NK-92 treated with Interleukin-12 subunit alpha and Interleukin-12 subunit beta, amount 100 ng/mL, for 24 hours (cell line): ENCODE measurements around the gene KXD1.
"Not testable (repeated sequence)": the region's sequence is repeated elsewhere in the genome, so short reads cannot be mapped to it uniquely, and the experiment has no call there.

Experiments
- DNase-seq: peaks from one replicate; lab custom pipeline; 2025; lab: John Stamatoyannopoulos, UW

The KXD1 gene

GRCh38 chr19:18536475-18536874, 21.2 kb upstream of the KXD1 start:
- DNase-seq, result no peak

DNA sequence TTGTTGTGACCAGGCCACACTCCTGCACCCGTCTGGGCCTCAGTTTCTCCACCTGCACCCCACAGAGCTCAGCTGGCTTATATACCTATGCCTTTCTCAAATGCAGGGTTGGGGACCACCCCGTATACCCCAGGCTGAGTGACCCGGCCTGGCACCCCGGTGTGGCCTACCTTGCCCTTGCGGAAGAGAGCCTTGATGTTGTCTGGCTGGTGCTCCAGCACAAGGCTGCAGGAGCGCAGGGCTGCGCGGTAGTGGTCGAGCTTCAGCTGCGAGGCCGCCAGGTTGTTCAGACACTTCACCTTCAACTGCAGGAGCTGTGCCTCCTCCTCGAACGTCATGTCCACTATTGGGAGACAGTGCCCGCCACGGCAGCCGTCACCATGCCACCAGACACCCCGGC, 20.2 kb upstream of the KXD1 start:
- no peak for DNase-seq

DNA sequence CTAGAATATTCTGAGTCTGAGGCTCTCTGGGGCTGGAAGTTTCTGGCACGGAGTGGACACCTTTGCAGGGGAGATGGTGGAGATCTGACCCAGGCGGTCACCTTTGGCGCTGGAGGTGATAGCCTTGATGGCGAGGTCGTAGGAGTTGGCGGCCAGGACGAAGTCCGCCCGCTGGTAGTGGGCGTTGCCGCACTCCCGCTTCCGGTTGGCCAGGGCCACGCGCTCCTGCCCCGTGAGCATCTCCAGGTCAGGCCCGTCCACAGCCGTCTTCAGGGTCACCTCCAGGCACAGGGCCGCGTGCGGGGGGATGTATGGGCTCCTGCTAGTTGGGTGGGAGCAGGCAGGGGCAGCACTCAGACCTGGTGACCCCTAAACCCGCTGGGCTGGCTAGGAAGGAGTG, 19.6 kb upstream of the KXD1 start:
- DNase-seq, result no peak

GRCh38 chr19:18539372-18539771, 18.3 kb upstream of the KXD1 start:
- no peak for DNase-seq

DNA sequence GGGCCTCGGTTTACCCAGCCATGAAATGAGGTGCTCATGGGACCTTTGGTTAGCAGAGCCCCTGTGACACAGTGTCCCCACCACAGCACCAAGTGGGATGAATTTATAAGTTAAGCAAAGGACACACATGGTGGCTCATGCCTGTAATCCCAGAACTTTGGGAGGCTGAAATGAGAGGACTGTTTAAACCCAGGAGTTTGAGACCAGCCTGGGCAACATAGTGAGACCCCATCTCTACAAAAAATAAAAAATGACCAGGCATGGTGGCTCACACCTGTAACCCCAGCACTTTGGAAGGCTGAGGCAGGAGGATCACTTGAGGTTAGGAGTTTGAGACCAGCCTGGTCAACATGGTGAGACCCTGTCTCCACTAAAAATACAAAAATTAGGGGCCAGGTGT, 17.5 kb upstream of the KXD1 start:
- DNase-seq, result not testable (repeated sequence)

DNA sequence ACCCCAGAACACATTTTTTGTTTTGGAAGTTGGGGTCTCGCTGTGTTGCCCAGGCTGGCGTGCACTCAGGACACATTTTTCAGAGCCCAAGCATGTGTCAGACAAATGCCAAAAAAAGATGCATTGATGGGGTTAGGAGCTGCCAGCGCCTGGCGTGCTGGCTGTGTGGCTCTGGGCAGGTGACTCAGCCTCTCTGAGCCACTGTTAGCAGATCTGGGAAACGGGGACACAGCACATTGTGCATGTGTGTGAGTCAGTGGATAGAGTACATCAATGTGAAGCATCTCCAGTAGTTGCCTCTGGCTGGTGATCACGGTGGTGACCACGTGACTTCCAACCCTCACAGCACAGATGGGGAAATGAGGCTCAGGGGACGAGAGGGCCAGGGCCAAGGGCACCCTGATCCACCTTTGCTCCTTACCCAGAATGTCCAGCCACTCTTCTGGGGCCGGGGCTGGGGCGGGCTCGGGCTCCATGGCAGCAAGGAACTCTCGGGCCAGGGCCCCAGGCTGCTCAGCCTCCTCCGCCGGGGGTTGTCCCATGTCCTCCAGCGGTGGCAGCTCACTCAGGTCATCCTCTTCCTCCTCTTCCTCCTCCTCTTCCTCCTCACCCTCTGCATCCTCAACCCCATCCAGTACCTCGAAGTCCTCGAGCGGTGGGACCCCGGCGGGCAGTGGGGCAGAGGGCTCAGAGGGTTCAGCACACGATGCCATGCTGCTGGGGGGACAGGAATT, 16.2 kb upstream of the KXD1 start:
- no peak for DNase-seq

DNA sequence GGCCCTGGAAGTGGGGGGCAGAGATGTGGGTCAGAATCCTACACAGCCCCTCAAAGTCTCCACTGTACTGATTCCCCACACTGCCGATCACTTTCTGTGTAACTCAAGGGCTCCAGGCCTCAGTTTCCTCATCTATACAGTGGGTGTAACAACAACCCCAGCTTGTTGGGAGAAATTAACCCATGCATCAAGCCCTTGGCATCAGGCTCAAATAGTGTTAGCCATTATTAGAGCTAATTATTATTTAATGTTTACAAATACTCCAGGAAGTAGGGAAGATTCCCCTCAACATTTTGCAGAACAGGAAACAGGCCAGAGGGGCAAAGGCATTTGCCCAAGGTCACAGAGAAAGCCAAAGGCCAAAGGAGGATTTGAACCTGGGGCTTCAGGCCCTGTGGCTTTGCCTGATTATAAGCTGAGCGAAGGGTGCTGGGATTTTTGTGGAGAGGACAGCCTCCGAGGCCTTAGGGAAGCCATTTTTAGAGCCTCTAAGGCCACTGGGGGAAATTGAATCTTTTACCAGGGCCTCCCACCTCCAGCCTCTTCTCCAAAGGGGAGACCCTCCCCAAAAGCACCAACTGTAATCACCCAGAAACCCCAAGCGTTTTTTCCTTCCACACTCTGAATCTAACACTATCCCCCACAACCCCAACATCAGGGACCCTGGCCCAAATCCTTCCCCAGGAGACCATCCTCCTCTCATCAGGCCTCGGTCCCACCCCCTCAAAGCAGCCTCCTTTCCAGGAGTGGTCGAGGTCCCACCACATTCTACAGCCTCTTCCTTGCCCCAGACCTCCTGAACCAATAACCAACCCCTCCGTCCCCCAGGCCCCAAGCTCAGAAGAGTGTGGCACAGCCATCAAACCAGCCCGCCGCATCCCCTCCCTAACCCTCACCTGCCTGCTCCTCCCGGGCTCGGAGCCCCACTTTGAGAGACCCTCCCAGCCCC, 15.4 kb upstream of the KXD1 start:
- no peak for DNase-seq

- peak; percentile 86 for DNase-seq
Measured at GRCh38 chr19:18542941-18543813, 14.5 kb upstream of the KXD1 start, which contains the start of gene FKBP8. Gene FKBP8, minus strand, starts transcription at chr19:18543573. Its CDS starts 1,603 bp downstream, at chr19:18541970.

GRCh38 chr19:18543814-18544475, 13.7 kb upstream of the KXD1 start:
- DNase-seq, result peak; percentile 37

DNA sequence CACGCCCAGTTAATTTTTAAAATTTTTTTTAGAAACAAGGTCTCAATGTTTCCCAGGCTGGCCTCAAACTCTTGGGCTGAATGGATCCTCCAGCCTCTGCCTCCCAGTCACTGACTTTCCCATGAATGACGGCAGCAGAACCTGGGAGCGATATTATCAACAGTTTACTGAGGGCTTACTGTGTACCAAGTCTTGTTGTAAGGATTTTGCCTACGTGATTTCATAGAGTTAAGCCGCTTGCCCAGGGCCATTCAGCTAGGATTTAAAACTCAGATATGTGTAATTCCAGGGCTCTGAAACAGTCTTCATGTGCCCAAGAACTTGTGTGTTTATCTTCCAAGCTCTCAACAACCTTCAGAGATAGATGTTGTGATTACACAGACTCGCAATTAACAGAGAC, 6.0 kb upstream of the KXD1 start:
- DNase-seq, result no peak

GRCh38 chr19:18558202-18558555, 509 bp downstream of the KXD1 start:
- no peak for DNase-seq

DNA sequence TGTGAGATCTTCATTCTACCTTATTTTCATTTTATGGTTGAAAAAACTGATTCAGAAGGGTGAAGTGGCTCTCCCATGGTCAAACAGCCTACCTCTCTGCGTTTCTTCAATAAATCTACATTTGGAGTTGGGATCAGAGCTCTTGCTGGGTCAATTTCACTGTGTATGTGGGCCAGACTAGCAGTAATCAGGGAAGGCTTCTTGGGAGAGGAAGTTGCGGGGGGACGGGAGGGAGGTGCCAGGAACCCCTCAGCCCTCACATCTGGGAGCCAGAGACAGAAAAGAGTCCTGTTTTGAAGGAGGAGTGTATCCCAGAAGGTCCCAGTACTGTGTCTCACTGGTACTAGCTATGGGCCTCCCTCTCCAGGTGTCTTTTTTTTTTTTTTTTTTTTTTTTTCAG, 934 bp downstream of the KXD1 start:
- DNase-seq, result no peak

DNA sequence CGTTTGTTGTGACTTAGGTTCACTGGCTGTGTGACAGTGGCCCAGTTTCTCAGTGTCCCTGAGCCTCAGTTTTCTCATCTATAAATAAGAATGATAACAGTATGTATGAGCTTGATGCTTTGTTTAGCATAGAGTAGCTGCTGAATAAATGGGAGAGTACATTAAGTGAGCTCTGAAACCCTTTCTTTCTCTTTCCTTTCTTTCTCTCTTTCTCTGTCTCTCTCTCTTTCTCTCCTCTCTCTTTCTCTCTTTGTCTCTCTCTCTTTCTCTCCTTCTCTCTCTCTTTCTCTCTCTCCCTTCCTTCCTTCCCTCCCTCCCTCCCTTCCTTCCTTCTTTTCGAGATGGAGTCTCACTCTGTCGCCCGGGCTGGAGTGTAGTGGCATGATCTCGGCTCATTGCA, 2.0 kb downstream of the KXD1 start:
- no peak for DNase-seq

- no peak for DNase-seq
Measured at GRCh38 chr19:18562086-18562485, 4.4 kb downstream of the KXD1 start.

- DNase-seq, result no peak
Measured at GRCh38 chr19:18566953-18567352, 9.3 kb downstream of the KXD1 start.

- DNase-seq, result no peak
Measured at GRCh38 chr19:18568367-18568766, 10.7 kb downstream of the KXD1 start.

DNA sequence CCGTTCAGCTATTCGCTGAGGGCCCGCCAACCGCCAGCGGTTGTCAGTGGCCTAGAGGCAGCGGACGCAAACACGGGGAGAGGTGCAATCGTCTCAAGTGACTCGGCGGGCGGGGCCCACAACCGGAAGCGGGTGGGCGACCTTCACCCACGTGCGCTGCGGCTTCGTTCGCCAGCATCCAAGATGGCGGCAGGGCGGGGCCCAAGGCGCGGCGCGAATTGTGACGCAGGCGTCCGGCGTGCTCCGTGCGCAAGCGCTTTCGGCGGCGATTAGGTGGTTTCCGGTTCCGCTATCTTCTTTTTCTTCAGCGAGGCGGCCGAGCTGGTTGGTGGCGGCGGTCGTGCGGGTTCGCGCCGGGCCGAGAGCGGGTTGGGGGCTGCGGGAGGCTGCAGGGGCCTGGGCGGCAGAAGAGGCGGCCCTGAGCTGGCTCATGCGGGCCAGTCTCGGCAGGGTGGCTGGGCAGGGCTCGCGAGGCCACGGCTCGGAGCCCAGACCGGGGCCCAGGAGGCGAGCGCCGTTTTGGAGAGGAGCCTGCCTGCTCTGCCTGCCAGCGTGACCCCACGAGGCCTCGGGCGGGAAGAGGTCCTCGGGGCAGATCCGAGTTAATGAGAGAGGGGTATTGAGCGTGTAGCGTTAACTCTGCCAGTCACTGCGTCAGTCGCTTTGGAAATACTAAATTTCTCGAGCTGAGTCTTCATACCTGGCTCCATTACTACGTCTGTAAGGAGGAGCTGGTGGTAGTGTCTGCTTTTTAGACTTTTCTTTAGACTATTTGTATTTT, 14.1 kb downstream of the KXD1 start, which contains the start of gene UBA52:
UBA52 (plus strand) TSS at position 294 of the 781 bp plus-strand sequence. CDS start 1,444 bp downstream, outside the sequence.
- peak; percentile 98 for DNase-seq

DNA sequence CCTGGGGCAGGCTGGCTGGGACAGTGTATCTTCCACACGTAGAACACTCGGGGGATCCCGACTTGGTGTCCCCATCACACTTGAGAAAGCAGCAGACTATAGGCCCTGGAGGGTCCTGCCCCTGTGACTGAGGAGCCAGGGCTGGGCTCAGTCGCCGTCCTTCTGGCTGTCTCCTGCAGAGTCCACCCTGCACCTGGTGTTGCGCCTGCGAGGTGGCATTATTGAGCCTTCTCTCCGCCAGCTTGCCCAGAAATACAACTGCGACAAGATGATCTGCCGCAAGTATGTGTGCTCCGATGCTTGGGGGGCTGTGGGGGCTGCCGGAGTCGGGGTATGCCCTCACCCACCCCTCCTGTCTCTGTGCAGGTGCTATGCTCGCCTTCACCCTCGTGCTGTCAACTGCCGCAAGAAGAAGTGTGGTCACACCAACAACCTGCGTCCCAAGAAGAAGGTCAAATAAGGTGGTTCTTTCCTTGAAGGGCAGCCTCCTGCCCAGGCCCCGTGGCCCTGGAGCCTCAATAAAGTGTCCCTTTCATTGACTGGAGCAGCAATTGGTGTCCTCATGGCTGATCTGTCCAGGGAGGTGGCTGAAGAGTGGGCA, 17.1 kb downstream of the KXD1 start:
- DNase-seq, result no peak

GRCh38 chr19:18576383-18576782, 18.7 kb downstream of the KXD1 start:
- no peak for DNase-seq

DNA sequence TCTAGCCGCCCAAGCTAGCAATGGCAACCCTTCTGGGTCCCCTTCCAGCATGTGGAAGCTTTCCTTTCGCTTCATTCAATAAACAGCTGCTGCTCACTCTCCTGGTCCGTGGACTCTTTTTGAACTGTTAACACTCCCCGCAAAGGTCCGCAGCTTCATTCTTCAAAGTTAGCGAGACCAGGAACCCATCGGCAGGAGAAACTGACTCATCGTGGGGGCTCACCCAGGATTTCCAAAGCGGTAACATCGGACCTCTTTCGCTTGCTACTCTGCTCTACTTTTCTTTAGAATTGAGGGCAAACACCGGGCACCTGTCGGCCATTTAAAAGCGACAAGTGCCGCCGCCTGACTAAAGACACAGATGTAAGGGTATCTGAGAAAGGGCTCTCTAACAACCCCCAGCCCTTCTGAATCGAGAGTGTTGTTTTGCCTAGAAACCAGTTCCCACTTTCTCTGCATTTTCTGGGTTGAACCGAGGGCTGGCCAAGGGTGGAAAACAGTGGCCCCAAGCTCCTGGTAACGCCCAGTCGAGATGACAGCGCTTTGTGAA, 19.8 kb downstream of the KXD1 start:
- DNase-seq, result no peak
